GM19035 (cell line): Measurements from ENCODE around the gene AEBP2.
"Not testable (repeated sequence)": the region's sequence is repeated elsewhere in the genome, so short reads cannot be mapped to it uniquely, and the experiment has no call there.

ENCODE experiments used
- ATAC-seq: cut with Tn5 transposase; IDR thresholded peaks from one replicate; pipeline ENCODE4 v1.9.1; 2021; ENCODE audit not compliant: unreplicated experiment

Gene AEBP2

GRCh38 chr12:19421503-19422282 is 17.6 kb upstream of the AEBP2 start:
- no peak for ATAC-seq

DNA sequence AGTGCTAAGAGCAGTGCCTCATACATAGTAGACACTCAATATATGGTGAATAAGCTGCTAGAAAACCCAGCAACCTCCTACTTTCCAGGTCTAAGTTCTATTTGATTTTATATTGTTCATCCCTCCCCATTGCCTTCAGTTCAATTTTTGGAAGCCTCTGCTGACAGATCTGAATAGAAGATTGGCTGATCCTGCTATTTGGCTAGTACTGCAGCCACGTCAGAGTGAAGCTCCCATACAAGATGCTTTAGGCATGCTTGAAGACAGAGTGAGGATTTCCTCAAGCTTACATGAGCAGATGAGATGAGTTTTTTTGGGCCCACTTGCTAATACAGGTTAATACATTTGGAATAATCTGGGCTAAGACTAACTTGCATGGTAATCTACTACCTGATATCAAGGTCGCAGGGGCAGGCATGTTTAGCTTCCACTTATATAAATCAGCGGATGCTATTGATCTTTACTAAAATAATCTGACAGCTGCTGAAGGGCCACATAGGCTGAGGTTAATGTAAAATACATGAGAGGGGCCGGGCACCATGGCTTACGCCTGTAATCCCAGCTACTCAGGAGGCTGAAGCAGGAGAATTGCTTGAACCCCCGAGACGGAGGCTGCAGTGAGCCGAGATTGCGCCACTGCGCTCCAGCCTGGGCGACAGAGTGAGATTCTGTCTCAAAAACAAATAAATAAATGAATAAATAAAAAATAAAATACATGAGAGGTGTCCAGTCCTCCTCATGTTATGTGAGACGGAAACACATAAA is 15.9 kb upstream of the AEBP2 start:
- ATAC-seq = no peak

- ATAC-seq = no peak
Measured at GRCh38 chr12:19428246-19428645, 11.0 kb upstream of the AEBP2 start.

GRCh38 chr12:19429491-19429890 is 9.8 kb upstream of the AEBP2 start:
- not testable (repeated sequence) for ATAC-seq

- ATAC-seq = no peak
Measured at GRCh38 chr12:19430988-19431387, 8.3 kb upstream of the AEBP2 start.

GRCh38 chr12:19431407-19432308 is 7.6 kb upstream of the AEBP2 start:
- ATAC-seq = peak; percentile 69

DNA sequence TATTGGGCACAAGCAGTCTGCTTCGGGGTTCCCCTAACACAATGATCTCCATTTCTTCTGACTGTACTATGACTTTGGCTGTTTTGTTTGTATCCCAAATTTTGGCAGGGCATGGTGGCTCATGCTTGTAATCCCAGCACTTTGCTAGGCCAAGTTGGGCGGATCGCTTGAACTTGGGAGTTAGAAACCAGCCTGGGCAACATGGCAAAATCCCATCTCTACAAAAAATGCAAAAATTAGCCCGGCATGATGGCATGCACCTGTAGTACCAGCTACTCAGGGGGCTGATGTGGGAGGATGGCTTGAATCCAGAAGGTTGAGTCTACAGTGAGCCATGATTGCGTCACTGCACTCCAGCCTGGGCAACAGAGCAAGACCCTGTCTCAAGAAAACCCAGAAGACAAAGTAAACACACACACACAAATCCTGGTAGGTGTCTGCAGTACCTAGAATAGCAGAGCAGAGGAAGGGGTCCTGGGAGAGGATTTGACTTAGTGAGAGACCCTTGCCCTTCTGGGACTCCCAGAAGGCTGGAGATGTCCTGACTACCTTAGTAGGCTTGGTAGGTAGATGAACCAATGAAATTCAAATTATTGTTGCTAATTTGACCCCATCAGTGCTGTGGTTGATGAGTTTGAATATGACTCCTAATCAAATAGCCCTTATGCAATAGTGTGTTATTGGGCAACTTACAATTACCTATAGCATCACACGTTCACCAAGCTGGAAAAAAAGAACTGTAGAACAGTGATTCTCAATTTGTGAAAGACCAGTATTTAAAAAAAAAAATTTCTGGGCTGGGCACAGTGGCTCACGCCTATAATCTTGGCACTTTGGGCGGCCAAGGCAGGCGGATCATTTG is 6.8 kb upstream of the AEBP2 start:
- ATAC-seq = no peak

- ATAC-seq = no peak
Measured at GRCh38 chr12:19434538-19434937, 4.8 kb upstream of the AEBP2 start.

- ATAC-seq = no peak
Measured at GRCh38 chr12:19435831-19436497, 3.3 kb upstream of the AEBP2 start.

DNA sequence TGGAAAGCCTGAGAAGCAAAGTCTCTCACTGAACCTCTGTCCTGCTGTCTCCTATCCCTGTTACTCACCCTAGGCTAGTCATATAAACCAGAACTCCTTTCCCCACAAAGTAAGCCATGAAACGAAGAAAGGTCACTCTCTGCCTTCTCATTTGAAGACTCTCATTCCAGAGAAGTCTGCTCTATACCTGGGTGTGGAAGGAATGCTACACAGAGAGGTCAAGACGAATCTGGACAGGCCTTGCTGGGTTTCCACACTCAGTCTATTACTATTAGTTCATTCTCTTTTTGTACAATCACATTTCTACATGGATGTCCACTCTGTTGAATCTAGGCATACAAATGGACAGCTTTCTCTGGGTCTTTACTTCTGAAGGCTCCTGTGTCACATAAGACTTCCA is 2.4 kb upstream of the AEBP2 start:
- no peak for ATAC-seq

GRCh38 chr12:19437996-19438395 is 1.3 kb upstream of the AEBP2 start:
- ATAC-seq = no peak

- peak; percentile 47 for ATAC-seq
Measured at GRCh38 chr12:19440019-19440858, 947 bp downstream of the AEBP2 start.

GRCh38 chr12:19440916-19441315 is 1.6 kb downstream of the AEBP2 start:
- no peak for ATAC-seq

DNA sequence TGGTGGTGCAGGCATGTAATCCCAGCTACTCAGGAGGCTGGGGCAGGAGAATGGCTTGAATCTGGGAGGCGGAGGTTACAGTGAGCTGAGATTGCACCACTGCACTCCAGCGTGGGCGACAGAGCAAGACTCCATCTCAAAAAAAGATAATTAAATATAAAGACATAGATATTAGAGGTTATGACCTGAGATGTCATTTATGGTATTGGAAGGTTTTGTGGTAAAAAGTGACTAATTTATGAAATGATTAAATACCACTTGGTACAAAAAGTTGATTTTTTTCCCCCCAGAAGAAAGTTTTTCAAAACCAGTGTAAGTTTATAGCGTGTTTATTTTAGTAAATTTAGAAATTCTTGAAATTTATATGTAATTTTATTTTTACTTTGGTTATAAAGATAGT is 4.3 kb downstream of the AEBP2 start:
- ATAC-seq = no peak

GRCh38 chr12:19444097-19444496 is 4.8 kb downstream of the AEBP2 start:
- ATAC-seq = no peak

- ATAC-seq = no peak
Measured at GRCh38 chr12:19447386-19447785, 8.1 kb downstream of the AEBP2 start.

GRCh38 chr12:19449814-19450213 is 10.5 kb downstream of the AEBP2 start:
- no peak for ATAC-seq

DNA sequence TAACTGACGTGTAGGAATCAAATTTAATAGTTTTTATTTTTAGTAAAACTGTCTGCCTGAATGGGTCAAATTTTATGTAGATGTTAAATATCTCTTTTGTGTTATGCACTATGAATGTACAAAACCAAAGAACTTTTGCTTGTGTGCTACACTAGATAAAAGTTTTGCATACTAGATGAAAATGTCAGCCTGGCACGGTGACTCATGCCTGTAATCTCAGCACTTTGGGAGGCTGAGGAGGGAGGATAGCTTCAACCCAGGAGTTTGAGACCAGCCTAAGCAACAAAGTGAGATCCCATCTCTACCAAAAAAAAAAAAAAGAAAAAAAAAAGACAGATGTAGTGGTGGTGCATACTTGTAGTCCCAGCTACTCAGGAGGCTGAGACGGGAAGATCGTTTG is 11.1 kb downstream of the AEBP2 start:
- no peak for ATAC-seq

GRCh38 chr12:19451196-19451595 is 11.9 kb downstream of the AEBP2 start:
- no peak for ATAC-seq
